Stomach (tissue), 9 donors: ENCODE data around the gene CTNNA3. TPM values are rescaled to one million over a fixed set of nuclear protein-coding genes. Genes with fewer than 3 reads are reported as not detected.

Source experiments
- DNase-seq, 2 donors: peaks; one replicate each; pipeline versions ENCODE4 v3.0.0 to v3.0.0-alpha.2; 2013 to 2019
- H3K27ac ChIP-seq, 5 donors: fragments of 200-600 bp in 4 of 5; sonication (generic) in 4 of 5; one replicate each; pipeline ENCODE4 v1.5.1; 2013 to 2019; ENCODE audit warnings: mild to moderate bottlenecking in 1 of 5, moderate library complexity in 1 of 5
- H3K27me3 ChIP-seq, 3 donors: fragments of 200-600 bp; sonication (generic); one replicate each; pipeline ENCODE4 v1.5.1; 2017 to 2019; ENCODE audit warnings: mixed run types in 1 of 3
- H3K36me3 ChIP-seq, 4 donors: fragments of 200-600 bp; sonication (generic); 1 replicate in 3 of 4; 2 replicates in 1 of 4; pipeline ENCODE4 v1.5.1; 2016 to 2019
- H3K4me1 ChIP-seq, 4 donors: fragments of 200-600 bp; sonication (generic); one replicate each; pipeline ENCODE4 v1.5.1; 2016 to 2019
- H3K4me3 ChIP-seq, 4 donors: fragments of 200-600 bp; sonication (generic) in 3 of 4; one replicate each; pipeline ENCODE4 v1.5.1; 2016 to 2019; ENCODE audit warnings: mild to moderate bottlenecking in 1 of 4
- H3K9me3 ChIP-seq, 4 donors: fragments of 200-600 bp; sonication (generic); one replicate each; pipeline ENCODE4 v1.5.1; 2016 to 2019
- EP300 ChIP-seq: sonication (generic); formaldehyde crosslinking; IDR thresholded peaks from one replicate; pipeline ENCODE4 v1.6.1; 2017; ENCODE audit warnings: antibody characterized with exemption
- POLR2A ChIP-seq, 4 donors: fragments of 450-650 bp; IDR thresholded peaks; one replicate each; pipeline ENCODE4 v1.6.1; 2016; ENCODE audit warnings: antibody characterized with exemption in 4 of 4, control low read depth in 2 of 4, mild to moderate bottlenecking in 1 of 4, moderate library complexity in 1 of 4
- POLR2AphosphoS5 ChIP-seq, 3 donors: sonication (generic); formaldehyde crosslinking; IDR thresholded peaks; one replicate each; pipeline ENCODE4 v1.6.1; 2016; ENCODE audit warnings: antibody characterized with exemption in 3 of 3
- WGBS, 5 donors: extraction: QIAGEN DNeasy Blood & Tissue Kit in 3 of 5; methylation state at CpG; one replicate each; pipeline versions ENCODE4 v1.1.5 to v1.1.7; 2013 to 2018; 5-methylcytosine and 5-hydroxymethylcytosine counted together
- intact Hi-C: fragments of 100-400 bp; cut with DNase I; formaldehyde crosslinking; loops from one replicate; pipeline ENCODE4 v1.15.1; 2023; ENCODE audit warnings: low total_unique reads
- polyA plus RNA-seq, 3 donors: library from polyadenylated mRNA; stranded (reverse); fragments of 200-250 nt; gene quantifications; one replicate each; pipeline ENCODE4 v1.2.3, GENCODE V29; 2013
- total RNA-seq, 5 donors: library from RNA; depleted of rRNA; stranded (reverse); fragments of >200 nt; gene quantifications; one replicate each; pipeline versions ENCODE4 v1.1.0 to v1.2.3, GENCODE V29; 2014 to 2016
- TF ChIP-seq, protein P1 (sequence below), 7 experiments: fragments of 450-650 bp in 4 of 7; fragments of 200-600 bp in 3 of 7; sonication (generic) in 3 of 7; IDR thresholded peaks; one replicate each; pipeline ENCODE4 v1.5.1; 2016 to 2019; ENCODE audit warnings: antibody characterized with exemption in 7 of 7, control low read depth in 2 of 7, mild to moderate bottlenecking in 1 of 7
- donor health status: healthy with polysubstance abuse.
- donor health status: Bipolar disorder and iron deficiency.
- donor health status: healthy.

Gene CTNNA3
- total and polyA plus RNA-seq, 8 donors = 0.14 to 46.1 (median 12.9) TPM; not detected in 2

DNA sequence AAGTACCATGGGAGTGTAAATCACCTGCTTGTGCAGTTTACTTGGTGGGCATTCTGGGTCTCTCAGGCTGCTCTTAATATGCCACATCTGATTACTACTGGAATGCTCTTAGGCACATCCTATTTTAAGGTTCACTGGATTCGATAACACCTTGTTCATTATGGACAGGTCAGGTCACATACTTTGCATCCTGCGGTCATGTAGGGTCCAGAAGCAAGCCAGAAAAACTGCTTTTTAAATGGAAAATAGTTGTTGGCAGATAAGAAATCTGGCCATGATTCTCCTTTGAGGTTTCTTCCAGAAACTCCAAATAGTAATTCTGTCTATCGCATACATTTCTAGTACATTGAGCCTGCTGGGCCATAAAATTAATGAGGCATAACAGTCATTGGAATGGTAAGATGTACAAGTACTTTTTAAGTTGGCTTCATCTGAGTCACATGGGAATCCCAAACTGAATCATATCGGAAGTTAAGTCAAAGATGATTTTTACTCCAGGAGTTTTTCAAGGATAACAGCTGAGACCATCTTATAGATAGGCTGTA is 398.3 kb downstream of the CTNNA3 start:
- intact Hi-C loops = no loop called here
- WGBS, 5 donors = 89 to 95% (median 94%) methylated on average over 4 of the region's 4 CpGs
- no peak for TF ChIP-seq POLR2AphosphoS5 (IDR thresholded peaks at IDR 0.05)
- TF ChIP-seq EP300 = no peak
- no peak for TF ChIP-seq POLR2A (IDR thresholded peaks at IDR 0.05)

DNA sequence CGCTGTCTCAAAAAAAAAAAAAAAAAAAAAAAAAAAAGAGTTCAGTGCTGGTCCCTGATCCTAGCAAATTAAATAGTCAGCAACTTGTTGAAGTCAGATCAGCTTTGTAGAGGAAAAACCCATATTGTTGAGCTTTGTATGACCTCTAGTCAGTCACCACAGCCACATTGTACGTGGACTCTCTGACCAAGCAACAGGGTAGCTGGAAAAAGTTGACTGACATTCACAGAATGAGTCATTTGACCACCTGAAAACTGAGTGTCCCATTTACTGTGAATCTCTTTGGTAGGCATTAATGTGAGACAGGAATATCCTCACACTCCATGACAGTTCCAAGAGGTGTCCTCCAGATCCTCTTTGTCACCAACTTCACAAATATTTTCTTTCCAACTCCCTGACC is 399.1 kb downstream of the CTNNA3 start:
- WGBS, 5 donors = 69 to 92% (median 90%) methylated on average over 2 of the region's 2 CpGs
- TF ChIP-seq, protein P1, sequence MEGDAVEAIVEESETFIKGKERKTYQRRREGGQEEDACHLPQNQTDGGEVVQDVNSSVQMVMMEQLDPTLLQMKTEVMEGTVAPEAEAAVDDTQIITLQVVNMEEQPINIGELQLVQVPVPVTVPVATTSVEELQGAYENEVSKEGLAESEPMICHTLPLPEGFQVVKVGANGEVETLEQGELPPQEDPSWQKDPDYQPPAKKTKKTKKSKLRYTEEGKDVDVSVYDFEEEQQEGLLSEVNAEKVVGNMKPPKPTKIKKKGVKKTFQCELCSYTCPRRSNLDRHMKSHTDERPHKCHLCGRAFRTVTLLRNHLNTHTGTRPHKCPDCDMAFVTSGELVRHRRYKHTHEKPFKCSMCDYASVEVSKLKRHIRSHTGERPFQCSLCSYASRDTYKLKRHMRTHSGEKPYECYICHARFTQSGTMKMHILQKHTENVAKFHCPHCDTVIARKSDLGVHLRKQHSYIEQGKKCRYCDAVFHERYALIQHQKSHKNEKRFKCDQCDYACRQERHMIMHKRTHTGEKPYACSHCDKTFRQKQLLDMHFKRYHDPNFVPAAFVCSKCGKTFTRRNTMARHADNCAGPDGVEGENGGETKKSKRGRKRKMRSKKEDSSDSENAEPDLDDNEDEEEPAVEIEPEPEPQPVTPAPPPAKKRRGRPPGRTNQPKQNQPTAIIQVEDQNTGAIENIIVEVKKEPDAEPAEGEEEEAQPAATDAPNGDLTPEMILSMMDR (IDR thresholded peaks at IDR 0.05) = no peak
- TF ChIP-seq POLR2AphosphoS5 (IDR thresholded peaks at IDR 0.05) (no peak), POLR2A (IDR thresholded peaks at IDR 0.05) (no peak), EP300 (no peak)
- no peak for DNase-seq

More for the DNA sequence above, 398.3 kb downstream of the CTNNA3 start:
- no peaks in the 10 kb centered on the region for H3K4me1 ChIP-seq
- no peak for DNase-seq
- no peak overlapping the region for H3K27ac ChIP-seq
- H3K9me3 ChIP-seq = no peaks in the 10 kb centered on the region
- no peaks in the 10 kb centered on the region for H3K27me3 ChIP-seq
- no peak overlapping the region for H3K4me3 ChIP-seq
- no peaks in the 10 kb centered on the region for H3K36me3 ChIP-seq

DNA sequence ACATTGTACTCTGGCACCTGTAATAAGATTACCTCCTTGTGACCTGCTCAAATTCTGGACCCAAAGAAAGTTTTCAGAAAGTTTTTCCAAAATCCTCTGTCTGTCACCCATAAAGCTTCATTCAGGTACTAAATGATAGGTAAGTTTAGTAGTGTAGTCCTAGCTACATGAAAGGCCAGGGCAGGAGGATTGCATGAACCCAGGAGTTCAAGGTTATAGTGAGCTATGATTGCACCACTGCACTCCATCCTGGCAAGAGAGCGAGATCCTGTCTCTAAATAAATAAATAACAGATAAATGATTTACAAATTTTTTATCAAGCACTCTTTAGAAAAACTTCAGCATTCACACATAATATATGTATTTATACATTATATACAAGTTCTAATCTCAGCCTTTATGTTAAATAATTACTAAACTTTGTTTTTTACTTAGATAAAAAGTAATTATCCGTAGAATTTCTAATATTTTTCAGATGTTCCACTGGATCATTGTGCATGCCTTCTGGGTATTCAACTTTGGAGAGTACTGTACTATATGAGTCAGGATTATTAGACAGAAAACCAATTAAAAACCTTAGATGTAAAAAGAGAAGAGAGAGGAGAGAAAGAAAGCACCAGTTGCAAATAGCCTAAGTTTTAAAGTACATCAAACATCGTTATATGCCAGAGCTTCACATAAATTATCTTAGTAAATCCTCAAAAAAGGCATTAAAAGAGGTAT is 407.1 kb downstream of the CTNNA3 start:
- no peak overlapping the region for H3K27ac ChIP-seq
- intact Hi-C loops = no loop called here
- H3K27me3 ChIP-seq = no peaks in the 10 kb centered on the region
- no peak for DNase-seq
- H3K4me3 ChIP-seq = no peak overlapping the region
- no peaks in the 10 kb centered on the region for H3K4me1 ChIP-seq
- 80 to 87% (median 85%) methylated on average over 3 of the region's 3 CpGs for WGBS, 5 donors
- no peaks in the 10 kb centered on the region for H3K36me3 ChIP-seq
- H3K9me3 ChIP-seq = no peaks in the 10 kb centered on the region
- no peak for TF ChIP-seq POLR2AphosphoS5 (IDR thresholded peaks at IDR 0.05)
- TF ChIP-seq EP300 = no peak
- no peak for TF ChIP-seq POLR2A (IDR thresholded peaks at IDR 0.05)
- TF ChIP-seq, protein P1 (IDR thresholded peaks at IDR 0.05) = no peak

More for the DNA sequence above, 399.1 kb downstream of the CTNNA3 start:
- H3K36me3 ChIP-seq = no peaks in the 10 kb centered on the region
- no peak overlapping the region for H3K27ac ChIP-seq
- no peaks in the 10 kb centered on the region for H3K4me1 ChIP-seq
- intact Hi-C loops = no loop called here
- no peaks in the 10 kb centered on the region for H3K9me3 ChIP-seq
- no peaks in the 10 kb centered on the region for H3K27me3 ChIP-seq
- no peak overlapping the region for H3K4me3 ChIP-seq

DNA sequence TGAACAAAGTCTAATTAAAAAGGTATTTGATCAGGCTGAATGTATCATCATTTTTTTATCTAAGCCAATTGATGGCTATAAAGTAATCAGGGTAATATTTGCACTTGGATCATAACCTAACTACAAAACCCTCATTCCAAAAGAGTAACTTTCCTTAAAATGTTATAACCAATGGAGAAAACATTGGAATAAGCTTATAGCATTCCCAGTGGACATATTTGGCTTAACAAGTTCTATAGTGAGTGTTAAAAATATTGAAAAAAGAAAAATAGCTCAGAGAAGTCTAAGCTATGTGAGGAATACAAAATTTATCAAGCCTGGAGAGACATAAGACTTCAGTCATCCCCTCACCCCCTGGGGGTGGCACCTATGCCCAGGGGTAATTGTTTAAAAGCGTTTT is 411.4 kb downstream of the CTNNA3 start:
- Histone ChIP-seq H3K4me3 (no peak overlapping the region), H3K27ac (no peak overlapping the region), H3K36me3 (no peaks in the 10 kb centered on the region), H3K27me3 (no peaks in the 10 kb centered on the region), H3K4me1 (peaks cover 0 to 3% (median 0%) of the 10 kb centered on the region in 4 donors), H3K9me3 (no peaks in the 10 kb centered on the region)
- DNase-seq = no peak
- TF ChIP-seq POLR2A (IDR thresholded peaks at IDR 0.05) = no peak
- TF ChIP-seq, protein P1 (IDR thresholded peaks at IDR 0.05) = no peak
- TF ChIP-seq POLR2AphosphoS5 (IDR thresholded peaks at IDR 0.05) = no peak
- no peak for TF ChIP-seq EP300
- intact Hi-C loops = no loop called here
- 50 to 63% (median 59%) methylated on average over 1 of the region's 1 CpG for WGBS, 5 donors

DNA sequence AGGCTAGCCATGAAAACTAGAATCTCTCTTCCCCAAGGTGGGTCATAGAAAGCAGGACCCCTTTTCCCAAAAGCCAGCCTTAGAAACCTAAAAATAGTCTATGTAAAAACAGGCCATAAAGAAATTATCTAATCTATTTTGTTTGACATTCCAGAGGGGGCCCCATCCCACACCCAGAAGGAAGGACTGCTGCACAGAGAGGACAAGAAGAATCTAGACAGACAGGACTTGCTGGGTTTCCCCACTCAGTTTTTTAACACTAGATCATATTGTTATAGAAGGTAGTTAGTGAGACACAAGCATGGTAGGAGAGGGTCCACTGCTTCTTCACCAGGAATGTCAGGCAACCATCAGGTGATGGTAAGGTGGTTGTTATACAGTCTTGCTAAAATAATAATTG is 413.1 kb downstream of the CTNNA3 start:
- no peak for DNase-seq
- intact Hi-C loops = no loop called here
- TF ChIP-seq POLR2AphosphoS5 (IDR thresholded peaks at IDR 0.05) (no peak), POLR2A (IDR thresholded peaks at IDR 0.05) (no peak), EP300 (no peak)
- TF ChIP-seq, protein P1 (IDR thresholded peaks at IDR 0.05) = no peak
- no peaks in the 10 kb centered on the region for H3K27me3 ChIP-seq
- H3K9me3 ChIP-seq = no peaks in the 10 kb centered on the region
- no peaks in the 10 kb centered on the region for H3K36me3 ChIP-seq
- no peak overlapping the region for H3K27ac ChIP-seq
- no peak overlapping the region for H3K4me3 ChIP-seq
- H3K4me1 ChIP-seq = peaks cover 0 to 3% (median 0%) of the 10 kb centered on the region in 4 donors
